WTC11 (cell line): ENCODE measurements around the gene TUBB4B.

ENCODE experiments used
- ESRRA ChIP-seq: sonication (generic); formaldehyde crosslinking; IDR thresholded peaks from 2 replicates; pipeline ENCODE4 v1.8.1; 2022; ENCODE audit warnings: mild to moderate bottlenecking, missing genetic modification reagents, borderline replicate concordance
- GRHL2 ChIP-seq: fragments of 250-450 bp; sonication (Bioruptor Pico); IDR thresholded peaks from 2 replicates; pipeline ENCODE4 v1.8.0; 2022; ENCODE audit warnings: mild to moderate bottlenecking, moderate library complexity; ENCODE audit not compliant: insufficient replicate concordance, severe bottlenecking
- NR3C1 ChIP-seq: sonication (generic); formaldehyde crosslinking; conservative IDR thresholded peaks from 2 replicates; pipeline ENCODE4 v1.8.1; 2023; ENCODE audit warnings: low read depth, mild to moderate bottlenecking, missing genetic modification reagents
- SP1 ChIP-seq: sonication (generic); formaldehyde crosslinking; conservative IDR thresholded peaks from 2 replicates; pipeline ENCODE4 v1.8.1; 2022; ENCODE audit warnings: missing genetic modification reagents
- TEAD4 ChIP-seq: sonication (generic); formaldehyde crosslinking; IDR thresholded peaks from 2 replicates; pipeline ENCODE4 v1.8.0; 2022; ENCODE audit warnings: mild to moderate bottlenecking, missing genetic modification reagents
- ZNF232 ChIP-seq: sonication (generic); formaldehyde crosslinking; IDR thresholded peaks from 2 replicates; pipeline ENCODE4 v1.8.0; 2022; ENCODE audit warnings: mild to moderate bottlenecking, missing genetic modification reagents
- TF ChIP-seq, protein P1 (sequence below): sonication (generic); formaldehyde crosslinking; IDR thresholded peaks from 2 replicates; pipeline ENCODE4 v1.8.1; 2023; ENCODE audit warnings: mild to moderate bottlenecking, missing genetic modification reagents, moderate library complexity
- TF ChIP-seq, protein P2 (sequence below): sonication (generic); formaldehyde crosslinking; IDR thresholded peaks from 2 replicates; pipeline ENCODE4 v1.8.0; 2022; ENCODE audit warnings: mild to moderate bottlenecking, missing genetic modification reagents
- TF ChIP-seq, protein P3 (sequence below): fragments of 200-600 bp; IDR thresholded peaks from 2 replicates; pipeline ENCODE4 v1.8.0; 2022; ENCODE audit warnings: antibody characterized with exemption
- TF ChIP-seq, protein P4 (sequence below): sonication (generic); formaldehyde crosslinking; IDR thresholded peaks from 2 replicates; pipeline ENCODE4 v1.8.0; 2023; ENCODE audit warnings: missing genetic modification reagents, mild to moderate bottlenecking, borderline replicate concordance
- TF ChIP-seq, protein P5 (sequence below): sonication (generic); formaldehyde crosslinking; IDR thresholded peaks from 2 replicates; pipeline ENCODE4 v1.8.1; 2022; ENCODE audit warnings: missing genetic modification reagents, borderline replicate concordance
- TF ChIP-seq, protein P6 (sequence below): sonication (generic); formaldehyde crosslinking; IDR thresholded peaks from 2 replicates; pipeline ENCODE4 v1.8.0; 2022; ENCODE audit warnings: missing genetic modification reagents
- TF ChIP-seq, protein P7 (sequence below): sonication (generic); formaldehyde crosslinking; IDR thresholded peaks from 2 replicates; pipeline ENCODE4 v1.8.1; 2023; ENCODE audit warnings: mild to moderate bottlenecking, moderate library complexity, missing genetic modification reagents

DNA sequence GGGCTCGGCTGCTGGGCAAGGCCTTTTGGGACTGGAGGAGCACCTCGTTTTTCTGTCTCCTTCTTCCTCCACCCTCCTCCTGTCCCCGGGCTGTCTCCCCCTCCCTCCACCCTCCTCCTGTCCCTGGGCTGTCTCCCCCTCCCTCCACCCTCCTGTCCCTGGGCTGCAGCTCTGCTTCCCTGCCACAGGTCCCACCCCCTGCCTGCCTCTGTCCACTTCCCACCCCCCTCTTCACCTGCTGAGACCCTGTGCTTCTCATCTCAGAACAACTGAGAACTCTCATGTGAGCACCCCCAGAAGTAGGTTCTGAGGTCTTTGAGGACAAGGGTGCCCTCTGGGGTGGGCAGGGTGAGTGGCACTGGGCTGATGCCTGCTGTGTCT, 30.6 kb downstream of the TUBB4B start:
- TF ChIP-seq, protein P1, sequence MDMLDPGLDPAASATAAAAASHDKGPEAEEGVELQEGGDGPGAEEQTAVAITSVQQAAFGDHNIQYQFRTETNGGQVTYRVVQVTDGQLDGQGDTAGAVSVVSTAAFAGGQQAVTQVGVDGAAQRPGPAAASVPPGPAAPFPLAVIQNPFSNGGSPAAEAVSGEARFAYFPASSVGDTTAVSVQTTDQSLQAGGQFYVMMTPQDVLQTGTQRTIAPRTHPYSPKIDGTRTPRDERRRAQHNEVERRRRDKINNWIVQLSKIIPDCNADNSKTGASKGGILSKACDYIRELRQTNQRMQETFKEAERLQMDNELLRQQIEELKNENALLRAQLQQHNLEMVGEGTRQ (CRISPR knock-in tag): no peak
- TF ChIP-seq, protein P2, sequence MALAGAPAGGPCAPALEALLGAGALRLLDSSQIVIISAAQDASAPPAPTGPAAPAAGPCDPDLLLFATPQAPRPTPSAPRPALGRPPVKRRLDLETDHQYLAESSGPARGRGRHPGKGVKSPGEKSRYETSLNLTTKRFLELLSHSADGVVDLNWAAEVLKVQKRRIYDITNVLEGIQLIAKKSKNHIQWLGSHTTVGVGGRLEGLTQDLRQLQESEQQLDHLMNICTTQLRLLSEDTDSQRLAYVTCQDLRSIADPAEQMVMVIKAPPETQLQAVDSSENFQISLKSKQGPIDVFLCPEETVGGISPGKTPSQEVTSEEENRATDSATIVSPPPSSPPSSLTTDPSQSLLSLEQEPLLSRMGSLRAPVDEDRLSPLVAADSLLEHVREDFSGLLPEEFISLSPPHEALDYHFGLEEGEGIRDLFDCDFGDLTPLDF: no peak
- no peak for TF ChIP-seq TEAD4
- TF ChIP-seq, protein P3, sequence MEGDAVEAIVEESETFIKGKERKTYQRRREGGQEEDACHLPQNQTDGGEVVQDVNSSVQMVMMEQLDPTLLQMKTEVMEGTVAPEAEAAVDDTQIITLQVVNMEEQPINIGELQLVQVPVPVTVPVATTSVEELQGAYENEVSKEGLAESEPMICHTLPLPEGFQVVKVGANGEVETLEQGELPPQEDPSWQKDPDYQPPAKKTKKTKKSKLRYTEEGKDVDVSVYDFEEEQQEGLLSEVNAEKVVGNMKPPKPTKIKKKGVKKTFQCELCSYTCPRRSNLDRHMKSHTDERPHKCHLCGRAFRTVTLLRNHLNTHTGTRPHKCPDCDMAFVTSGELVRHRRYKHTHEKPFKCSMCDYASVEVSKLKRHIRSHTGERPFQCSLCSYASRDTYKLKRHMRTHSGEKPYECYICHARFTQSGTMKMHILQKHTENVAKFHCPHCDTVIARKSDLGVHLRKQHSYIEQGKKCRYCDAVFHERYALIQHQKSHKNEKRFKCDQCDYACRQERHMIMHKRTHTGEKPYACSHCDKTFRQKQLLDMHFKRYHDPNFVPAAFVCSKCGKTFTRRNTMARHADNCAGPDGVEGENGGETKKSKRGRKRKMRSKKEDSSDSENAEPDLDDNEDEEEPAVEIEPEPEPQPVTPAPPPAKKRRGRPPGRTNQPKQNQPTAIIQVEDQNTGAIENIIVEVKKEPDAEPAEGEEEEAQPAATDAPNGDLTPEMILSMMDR: no peak
- TF ChIP-seq, protein P4, sequence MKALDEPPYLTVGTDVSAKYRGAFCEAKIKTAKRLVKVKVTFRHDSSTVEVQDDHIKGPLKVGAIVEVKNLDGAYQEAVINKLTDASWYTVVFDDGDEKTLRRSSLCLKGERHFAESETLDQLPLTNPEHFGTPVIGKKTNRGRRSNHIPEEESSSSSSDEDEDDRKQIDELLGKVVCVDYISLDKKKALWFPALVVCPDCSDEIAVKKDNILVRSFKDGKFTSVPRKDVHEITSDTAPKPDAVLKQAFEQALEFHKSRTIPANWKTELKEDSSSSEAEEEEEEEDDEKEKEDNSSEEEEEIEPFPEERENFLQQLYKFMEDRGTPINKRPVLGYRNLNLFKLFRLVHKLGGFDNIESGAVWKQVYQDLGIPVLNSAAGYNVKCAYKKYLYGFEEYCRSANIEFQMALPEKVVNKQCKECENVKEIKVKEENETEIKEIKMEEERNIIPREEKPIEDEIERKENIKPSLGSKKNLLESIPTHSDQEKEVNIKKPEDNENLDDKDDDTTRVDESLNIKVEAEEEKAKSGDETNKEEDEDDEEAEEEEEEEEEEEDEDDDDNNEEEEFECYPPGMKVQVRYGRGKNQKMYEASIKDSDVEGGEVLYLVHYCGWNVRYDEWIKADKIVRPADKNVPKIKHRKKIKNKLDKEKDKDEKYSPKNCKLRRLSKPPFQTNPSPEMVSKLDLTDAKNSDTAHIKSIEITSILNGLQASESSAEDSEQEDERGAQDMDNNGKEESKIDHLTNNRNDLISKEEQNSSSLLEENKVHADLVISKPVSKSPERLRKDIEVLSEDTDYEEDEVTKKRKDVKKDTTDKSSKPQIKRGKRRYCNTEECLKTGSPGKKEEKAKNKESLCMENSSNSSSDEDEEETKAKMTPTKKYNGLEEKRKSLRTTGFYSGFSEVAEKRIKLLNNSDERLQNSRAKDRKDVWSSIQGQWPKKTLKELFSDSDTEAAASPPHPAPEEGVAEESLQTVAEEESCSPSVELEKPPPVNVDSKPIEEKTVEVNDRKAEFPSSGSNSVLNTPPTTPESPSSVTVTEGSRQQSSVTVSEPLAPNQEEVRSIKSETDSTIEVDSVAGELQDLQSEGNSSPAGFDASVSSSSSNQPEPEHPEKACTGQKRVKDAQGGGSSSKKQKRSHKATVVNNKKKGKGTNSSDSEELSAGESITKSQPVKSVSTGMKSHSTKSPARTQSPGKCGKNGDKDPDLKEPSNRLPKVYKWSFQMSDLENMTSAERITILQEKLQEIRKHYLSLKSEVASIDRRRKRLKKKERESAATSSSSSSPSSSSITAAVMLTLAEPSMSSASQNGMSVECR (CRISPR knock-in tag): no peak
- no peak for TF ChIP-seq SP1 (CRISPR knock-in tag)
- TF ChIP-seq NR3C1 (CRISPR knock-in tag): no peak
- TF ChIP-seq, protein P5, sequence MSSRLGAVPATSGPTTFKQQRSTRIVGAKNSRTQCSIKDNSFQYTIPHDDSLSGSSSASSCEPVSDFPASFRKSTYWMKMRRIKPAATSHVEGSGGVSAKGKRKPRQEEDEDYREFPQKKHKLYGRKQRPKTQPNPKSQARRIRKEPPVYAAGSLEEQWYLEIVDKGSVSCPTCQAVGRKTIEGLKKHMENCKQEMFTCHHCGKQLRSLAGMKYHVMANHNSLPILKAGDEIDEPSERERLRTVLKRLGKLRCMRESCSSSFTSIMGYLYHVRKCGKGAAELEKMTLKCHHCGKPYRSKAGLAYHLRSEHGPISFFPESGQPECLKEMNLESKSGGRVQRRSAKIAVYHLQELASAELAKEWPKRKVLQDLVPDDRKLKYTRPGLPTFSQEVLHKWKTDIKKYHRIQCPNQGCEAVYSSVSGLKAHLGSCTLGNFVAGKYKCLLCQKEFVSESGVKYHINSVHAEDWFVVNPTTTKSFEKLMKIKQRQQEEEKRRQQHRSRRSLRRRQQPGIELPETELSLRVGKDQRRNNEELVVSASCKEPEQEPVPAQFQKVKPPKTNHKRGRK (CRISPR knock-in tag): no peak
- no peak for TF ChIP-seq ESRRA (CRISPR knock-in tag)
- TF ChIP-seq, protein P6, sequence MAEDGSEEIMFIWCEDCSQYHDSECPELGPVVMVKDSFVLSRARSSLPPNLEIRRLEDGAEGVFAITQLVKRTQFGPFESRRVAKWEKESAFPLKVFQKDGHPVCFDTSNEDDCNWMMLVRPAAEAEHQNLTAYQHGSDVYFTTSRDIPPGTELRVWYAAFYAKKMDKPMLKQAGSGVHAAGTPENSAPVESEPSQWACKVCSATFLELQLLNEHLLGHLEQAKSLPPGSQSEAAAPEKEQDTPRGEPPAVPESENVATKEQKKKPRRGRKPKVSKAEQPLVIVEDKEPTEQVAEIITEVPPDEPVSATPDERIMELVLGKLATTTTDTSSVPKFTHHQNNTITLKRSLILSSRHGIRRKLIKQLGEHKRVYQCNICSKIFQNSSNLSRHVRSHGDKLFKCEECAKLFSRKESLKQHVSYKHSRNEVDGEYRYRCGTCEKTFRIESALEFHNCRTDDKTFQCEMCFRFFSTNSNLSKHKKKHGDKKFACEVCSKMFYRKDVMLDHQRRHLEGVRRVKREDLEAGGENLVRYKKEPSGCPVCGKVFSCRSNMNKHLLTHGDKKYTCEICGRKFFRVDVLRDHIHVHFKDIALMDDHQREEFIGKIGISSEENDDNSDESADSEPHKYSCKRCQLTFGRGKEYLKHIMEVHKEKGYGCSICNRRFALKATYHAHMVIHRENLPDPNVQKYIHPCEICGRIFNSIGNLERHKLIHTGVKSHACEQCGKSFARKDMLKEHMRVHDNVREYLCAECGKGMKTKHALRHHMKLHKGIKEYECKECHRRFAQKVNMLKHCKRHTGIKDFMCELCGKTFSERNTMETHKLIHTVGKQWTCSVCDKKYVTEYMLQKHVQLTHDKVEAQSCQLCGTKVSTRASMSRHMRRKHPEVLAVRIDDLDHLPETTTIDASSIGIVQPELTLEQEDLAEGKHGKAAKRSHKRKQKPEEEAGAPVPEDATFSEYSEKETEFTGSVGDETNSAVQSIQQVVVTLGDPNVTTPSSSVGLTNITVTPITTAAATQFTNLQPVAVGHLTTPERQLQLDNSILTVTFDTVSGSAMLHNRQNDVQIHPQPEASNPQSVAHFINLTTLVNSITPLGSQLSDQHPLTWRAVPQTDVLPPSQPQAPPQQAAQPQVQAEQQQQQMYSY (CRISPR knock-in tag): no peak
- no peak for TF ChIP-seq GRHL2 (CRISPR knock-in tag)
- TF ChIP-seq, protein P7, sequence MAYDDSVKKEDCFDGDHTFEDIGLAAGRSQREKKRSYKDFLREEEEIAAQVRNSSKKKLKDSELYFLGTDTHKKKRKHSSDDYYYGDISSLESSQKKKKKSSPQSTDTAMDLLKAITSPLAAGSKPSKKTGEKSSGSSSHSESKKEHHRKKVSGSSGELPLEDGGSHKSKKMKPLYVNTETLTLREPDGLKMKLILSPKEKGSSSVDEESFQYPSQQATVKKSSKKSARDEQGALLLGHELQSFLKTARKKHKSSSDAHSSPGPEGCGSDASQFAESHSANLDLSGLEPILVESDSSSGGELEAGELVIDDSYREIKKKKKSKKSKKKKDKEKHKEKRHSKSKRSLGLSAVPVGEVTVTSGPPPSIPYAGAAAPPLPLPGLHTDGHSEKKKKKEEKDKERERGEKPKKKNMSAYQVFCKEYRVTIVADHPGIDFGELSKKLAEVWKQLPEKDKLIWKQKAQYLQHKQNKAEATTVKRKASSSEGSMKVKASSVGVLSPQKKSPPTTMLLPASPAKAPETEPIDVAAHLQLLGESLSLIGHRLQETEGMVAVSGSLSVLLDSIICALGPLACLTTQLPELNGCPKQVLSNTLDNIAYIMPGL (CRISPR knock-in tag): no peak
- no peak for TF ChIP-seq ZNF232
